ENCODE data around the gene PSMD13.
A peak's percentile ranks its signal among the peaks of the same experiment; 100 is the strongest.
"Not testable (repeated sequence)": the region's sequence is repeated elsewhere in the genome, so short reads cannot be mapped to it uniquely, and the experiment has no call there.

Gene PSMD13

GRCh38 chr11:236774-237767, at the start of gene PSMD13:
Gene PSMD13 (plus strand): TSS chr11:236976. CDS start chr11:237050, 74 bp downstream.
- peak within 1 kb of the TSS; percentile 90 for H3K4me3 ChIP-seq (ENCODE audit: control insufficient read depth, low read depth, low read length)
- peak; percentile 82 for DNase-seq (ENCODE audit: low read depth)
- TF ChIP-seq CTCF (conservative IDR thresholded peaks at IDR 0.05; ENCODE audit: control insufficient read depth, insufficient read depth, low read depth, low read length) = no peak

GRCh38 chr11:189200-189783, 47.5 kb upstream of the PSMD13 start:
- DNase-seq (ENCODE audit: low read depth) = peak; percentile 20

GRCh38 chr11:189843-190311, 46.9 kb upstream of the PSMD13 start:
- DNase-seq (ENCODE audit: low read depth); H3K4me3 ChIP-seq (ENCODE audit: control insufficient read depth, low read depth, low read length): not testable (repeated sequence)

More at GRCh38 chr11:189200-189783, 47.5 kb upstream of the PSMD13 start:
- H3K4me3 ChIP-seq (ENCODE audit: control insufficient read depth, low read depth, low read length) = not testable (repeated sequence)

GRCh38 chr11:190546-190945, 46.2 kb upstream of the PSMD13 start:
- not testable (repeated sequence) for DNase-seq (ENCODE audit: low read depth); H3K4me3 ChIP-seq (ENCODE audit: control insufficient read depth, low read depth, low read length)

GRCh38 chr11:191490-192478, 45.0 kb upstream of the PSMD13 start:
- not testable (repeated sequence) for DNase-seq (ENCODE audit: low read depth); H3K4me3 ChIP-seq (ENCODE audit: control insufficient read depth, low read depth, low read length)
- peak; percentile 27 for TF ChIP-seq CTCF (conservative IDR thresholded peaks at IDR 0.05; ENCODE audit: control insufficient read depth, insufficient read depth, low read depth, low read length)

- H3K4me3 ChIP-seq (ENCODE audit: control insufficient read depth, low read depth, low read length); DNase-seq (ENCODE audit: low read depth): not testable (repeated sequence)
These were observed 44.1 kb upstream of the PSMD13 start, which contains the start of gene SCGB1C1 for GRCh38 chr11:192674-193128. Gene SCGB1C1 (plus strand): TSS chr11:193078. CDS start chr11:193100, 22 bp downstream.

GRCh38 chr11:193481-193880, 43.3 kb upstream of the PSMD13 start:
- H3K4me3 ChIP-seq (ENCODE audit: control insufficient read depth, low read depth, low read length); DNase-seq (ENCODE audit: low read depth): not testable (repeated sequence)

- H3K4me3 ChIP-seq (ENCODE audit: control insufficient read depth, low read depth, low read length) = no peak overlapping the region
- DNase-seq (ENCODE audit: low read depth) = no peak
These were observed 39.7 kb upstream of the PSMD13 start for GRCh38 chr11:196786-197731.

More at GRCh38 chr11:196786-197731, 39.7 kb upstream of the PSMD13 start:
- TF ChIP-seq CTCF (conservative IDR thresholded peaks at IDR 0.05; ENCODE audit: control insufficient read depth, insufficient read depth, low read depth, low read length) = no peak

Data from fibroblast of mammary gland (primary cell).